HT-29 (cell line): Measurements from ENCODE around the gene NIPBL. TPM values are rescaled to one million over a fixed set of nuclear protein-coding genes. Genes with fewer than 3 reads are reported as not detected.
"Not testable (repeated sequence)": the region's sequence is repeated elsewhere in the genome, so short reads cannot be mapped to it uniquely, and the experiment has no call there.

Experiments
- DNase-seq: peaks from one replicate; pipeline ENCODE4 v3.0.0-alpha.2; 2015; ENCODE audit warnings: low spot score
- total RNA-seq: library from RNA; depleted of rRNA; stranded (reverse); fragments of >200 nt; shearing (Covaris generic); gene quantifications from 2 replicates; pipeline ENCODE4 v1.2.3, GENCODE V29; 2014

Gene NIPBL
- total RNA-seq, 1 experiment from 2014 or later: 11.2 TPM

DNA sequence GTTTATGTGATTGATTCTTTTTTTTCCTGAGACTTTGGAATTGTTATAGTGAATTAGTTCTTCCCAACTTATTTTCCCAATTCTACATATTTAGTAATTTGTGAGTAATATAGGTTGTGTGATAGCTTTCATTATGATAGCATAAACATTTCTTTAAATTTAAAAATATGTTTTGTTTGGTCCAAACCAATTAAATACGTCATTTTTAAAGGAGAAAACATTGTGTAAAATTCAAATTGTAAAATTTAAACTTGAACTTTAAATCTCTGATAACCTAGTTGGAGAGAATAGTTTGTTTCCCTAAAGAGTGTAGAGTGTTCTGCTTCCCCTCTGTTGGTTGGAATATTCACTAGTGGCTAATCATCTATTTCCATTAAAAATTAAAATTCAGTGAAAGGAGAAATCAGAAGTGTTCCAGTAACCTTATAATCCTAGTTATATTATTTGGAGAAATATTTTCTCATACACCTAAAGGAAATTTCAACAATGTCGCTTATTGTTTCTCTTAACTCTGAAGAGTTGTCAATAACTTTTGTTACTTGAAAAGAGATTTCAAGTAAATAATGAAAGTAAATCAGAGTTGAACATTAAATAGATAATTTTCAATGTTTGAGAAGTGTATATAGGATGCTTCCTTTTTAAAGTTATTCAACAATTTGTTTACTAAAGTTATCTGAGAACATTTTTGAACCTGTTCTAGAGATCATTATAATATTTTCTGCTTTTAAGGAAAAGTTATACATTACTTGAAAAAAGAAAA, 2.9 kb downstream of the NIPBL start:
- DNase-seq: peak; percentile 18

DNA sequence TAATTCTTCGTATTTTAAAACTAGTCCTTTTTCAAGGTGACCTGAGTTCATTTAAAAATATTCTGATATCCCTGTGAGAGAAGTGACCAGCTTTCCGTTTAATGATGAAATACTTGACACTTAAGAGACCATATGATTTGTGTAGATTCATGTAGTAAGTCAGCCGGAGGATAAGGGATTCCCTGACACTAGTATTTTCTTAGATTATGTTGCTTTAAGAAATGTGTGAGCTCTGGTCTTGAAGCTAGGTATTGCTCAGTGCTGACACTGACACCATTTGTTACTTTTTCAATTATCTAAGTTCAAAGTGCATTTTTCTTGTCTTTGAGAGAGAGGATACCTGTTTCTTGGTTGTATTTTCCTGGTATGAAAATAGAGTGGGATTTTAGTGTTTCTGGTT, 4.2 kb downstream of the NIPBL start:
- no peak for DNase-seq

DNA sequence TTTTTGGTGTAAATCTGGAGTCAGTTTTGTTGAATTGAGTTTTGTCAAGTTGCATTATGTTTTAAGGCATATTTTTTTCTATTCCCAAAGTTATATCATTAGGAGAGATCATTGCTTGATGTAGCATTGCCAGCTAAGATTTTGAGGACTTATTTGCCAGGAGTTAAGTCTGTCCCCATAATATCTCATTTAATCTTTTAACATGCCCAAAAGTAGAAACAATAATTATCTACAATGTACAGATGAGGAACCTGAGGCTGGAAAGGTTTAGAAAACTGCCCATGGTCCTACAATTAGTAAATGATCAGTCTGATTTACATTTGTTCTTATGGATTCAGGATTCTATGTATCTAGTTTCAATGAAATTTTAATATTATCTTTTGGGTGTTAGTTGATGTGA, 4.7 kb downstream of the NIPBL start:
- DNase-seq: no peak

DNA sequence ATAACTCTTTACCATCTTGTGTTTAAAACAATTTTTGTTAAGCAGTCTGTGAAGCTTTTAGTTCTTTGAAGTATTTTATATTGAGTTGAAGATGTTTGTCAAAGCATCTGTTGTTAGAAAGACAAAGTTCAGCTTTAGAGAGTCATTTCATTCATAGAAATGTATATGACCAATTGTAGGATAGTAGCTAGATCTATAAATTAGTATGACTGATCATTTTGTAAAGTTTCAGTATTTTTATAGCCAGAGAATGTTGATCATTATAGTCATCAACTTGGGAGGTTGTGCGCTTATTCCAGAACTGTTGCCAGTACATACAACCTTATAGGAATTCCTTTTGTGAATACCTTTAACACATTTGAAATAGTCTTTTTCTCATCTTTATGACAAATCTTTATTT, 5.2 kb downstream of the NIPBL start:
- no peak for DNase-seq

DNA sequence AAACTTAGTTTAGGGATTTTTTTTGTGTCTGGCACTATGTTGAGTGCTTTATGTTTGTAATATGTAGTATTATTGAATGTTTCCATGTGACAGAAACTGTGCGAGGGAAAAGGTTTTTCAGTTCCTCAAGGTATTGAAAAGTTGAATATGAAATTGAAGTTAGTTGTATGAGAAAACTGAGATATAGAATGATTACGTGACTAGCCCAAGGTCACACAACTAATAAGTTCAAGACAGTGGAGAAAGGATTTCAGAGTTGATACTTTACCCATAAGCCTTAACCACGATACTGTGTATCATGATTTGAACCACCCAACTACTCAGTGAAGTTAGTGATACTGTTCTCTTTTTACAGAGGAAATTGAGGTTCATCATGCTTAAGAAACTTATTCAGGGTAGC, 5.7 kb downstream of the NIPBL start:
- DNase-seq: no peak

DNA sequence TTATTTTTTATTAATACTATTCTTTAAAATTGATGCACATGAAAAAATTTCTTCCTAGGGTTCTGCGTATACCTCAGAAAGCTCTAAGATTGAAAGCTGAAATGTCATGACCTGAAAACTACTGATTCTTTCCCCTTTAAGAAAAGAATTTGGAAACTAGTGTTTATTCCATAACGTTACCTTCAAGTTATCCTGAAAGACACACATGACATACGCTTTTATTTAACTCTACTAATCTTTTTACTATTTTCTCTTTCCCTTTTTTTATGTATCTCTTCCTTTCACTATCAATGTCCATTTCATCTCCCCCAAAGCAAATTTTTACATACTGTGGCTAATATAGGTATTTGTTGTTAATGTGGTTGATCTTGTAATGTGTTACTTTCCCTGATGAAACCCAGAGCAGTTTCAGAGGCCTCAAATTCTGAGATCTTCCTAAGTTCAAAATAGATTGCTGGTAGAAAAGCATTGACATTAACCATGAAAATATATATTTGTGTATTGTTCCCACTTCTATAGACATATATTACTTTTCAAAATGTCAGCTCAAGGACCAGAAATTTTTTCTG, 7.4 kb downstream of the NIPBL start:
- no peak for DNase-seq

DNA sequence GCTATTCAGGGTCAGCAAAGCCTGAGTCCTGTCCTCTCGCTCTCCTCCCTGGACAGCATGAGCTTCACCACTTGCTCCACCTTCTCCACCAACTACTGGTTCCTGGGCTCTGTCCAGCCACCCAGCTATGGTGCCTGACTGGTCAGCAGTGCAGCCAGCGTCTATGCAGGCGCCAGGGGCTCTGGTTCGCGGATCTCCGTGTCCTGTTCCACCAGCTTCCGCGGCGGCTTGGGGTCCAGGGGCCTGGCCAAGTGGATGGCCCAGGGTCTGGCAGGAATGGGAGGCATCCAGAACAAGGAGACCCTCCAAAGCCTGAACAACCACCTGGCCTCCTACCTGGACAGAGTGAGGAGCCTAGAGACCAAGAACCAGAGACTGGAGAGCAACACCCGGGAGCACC, 8.6 kb downstream of the NIPBL start:
- DNase-seq: no peak

DNA sequence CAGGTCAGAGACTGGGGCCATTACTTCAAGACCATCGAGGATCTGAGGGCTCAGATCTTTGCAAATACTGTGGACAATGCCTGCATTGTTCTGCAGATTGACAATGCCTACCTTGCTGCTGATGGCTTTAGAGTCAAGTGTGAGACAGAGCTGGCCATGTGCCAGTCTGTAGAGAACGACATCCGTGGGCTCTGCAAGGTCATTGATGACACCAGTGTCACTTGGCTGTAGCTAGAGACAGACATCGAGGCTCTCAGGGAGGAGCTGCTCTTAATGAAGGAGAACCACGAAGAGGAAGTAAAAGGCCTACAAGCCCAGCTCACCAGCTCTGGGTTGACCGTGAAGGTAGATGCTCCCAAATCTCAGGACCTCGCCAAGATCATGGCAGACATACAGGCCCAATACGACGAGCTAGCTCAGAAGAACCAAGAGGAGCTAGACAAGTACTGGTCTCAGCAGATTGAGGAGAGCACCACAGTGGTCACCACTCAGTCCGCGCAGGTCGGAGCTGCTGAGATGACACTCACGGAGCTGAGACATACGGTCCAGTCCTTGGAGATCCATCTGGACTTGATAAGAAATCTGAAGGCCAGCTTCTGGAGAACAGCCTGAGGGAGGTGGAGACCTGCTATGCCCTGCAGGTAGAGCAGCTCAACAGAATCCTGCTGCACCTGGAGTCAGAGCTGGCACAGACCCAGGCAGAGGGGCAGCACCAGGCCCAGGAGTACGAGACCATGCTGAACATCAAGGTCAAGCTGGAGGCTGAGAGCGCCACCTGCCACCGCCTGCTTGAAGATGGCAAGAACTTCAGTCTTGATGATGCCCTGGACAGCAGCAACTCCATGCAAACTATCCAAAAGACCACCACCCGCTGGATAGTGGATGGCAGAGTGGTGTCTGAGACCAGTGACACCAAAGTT, 9.3 kb downstream of the NIPBL start:
- no peak for DNase-seq

DNA sequence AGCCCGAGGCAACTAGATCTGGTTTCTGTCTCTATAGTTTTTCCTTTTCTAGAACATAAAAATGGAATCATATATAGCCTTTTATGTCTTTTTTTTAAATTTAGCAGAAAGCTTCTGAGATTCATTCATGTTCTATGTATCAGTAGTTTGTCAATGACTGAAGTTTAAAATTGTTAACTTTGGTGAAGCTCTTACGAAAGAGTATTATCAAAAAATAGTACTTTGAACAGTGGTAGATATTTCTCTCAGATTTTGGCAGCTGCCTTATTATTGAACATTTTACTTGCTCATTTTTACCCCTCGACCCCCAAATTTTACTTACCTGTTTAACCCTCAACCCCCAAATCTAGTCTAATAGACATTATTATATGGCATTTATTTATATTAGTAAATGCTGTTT, 10.2 kb downstream of the NIPBL start:
- DNase-seq: no peak

DNA sequence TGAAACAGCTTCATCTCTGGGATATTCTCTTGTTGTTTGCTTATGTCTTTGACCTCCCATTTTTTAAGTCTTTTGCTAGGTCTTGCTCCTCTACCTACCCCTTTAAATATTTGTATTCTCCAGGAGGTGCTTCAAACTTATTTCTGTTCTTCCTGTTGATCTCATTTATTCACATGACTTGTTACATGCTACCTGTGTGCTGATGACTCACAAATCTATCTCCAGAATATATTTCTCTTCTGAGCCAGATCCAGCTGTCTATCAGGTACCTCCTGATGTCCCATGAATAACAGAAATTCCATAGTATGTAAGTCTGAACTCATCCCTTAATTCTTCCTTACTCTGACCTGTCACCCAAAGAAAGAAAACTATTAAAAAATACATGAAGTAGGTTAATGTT, 11.0 kb downstream of the NIPBL start:
- no peak for DNase-seq

DNA sequence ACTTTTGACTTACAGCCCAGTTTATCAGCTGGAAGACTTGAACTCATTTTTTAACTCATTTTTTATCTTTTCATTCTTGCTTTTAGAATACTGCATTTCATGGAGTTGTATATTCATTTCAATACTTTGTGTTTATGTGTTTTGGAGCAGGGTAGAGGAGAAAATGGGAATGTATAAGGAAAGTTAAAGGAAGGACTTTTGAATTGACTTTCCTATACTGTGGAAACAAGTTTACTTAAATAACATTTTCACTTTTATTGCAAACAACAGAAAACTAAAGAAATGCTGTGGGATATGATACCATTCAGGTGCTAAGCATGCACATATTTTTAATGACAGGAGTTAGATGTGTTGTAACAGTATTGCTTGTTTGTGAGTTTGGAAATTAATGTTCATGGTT, 11.7 kb downstream of the NIPBL start:
- no peak for DNase-seq

DNA sequence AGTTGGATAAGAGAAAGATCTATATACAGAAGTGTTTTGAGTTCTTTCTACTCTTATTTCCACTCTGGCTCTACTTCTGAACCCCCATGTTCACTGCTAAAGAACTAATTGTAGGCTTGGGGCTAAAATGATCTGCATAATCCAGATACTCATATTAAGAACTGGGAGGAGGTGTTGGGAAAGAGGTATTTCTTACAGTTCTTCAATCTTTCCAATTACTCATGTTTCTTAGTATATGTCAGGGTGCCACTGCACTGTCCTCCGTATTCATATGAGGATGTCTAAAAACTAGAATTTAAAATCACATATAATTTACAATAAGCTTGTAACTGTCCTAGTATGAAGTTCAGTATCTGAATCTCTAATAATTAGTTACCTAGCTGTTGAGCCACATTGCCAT, 12.7 kb downstream of the NIPBL start:
- DNase-seq: no peak

DNA sequence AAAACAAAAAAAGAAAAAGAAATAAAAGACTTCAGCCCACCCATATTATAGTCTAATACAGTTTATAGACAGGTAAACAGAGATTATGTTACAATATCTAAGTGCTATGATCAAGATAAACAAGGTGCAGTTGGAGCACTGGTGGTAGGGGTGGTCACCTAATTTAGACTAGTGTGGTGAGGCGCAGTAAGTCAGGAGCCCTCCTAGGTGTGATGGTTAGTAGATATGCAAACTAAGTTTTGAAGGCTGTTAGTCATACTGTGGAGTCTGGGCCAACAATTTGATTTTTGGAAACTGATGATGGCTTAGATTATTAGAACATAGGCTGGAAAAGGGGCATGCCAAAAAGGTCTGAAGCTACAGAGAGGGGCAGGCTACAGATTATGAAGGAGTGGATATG, 14.7 kb downstream of the NIPBL start:
- no peak for DNase-seq

DNA sequence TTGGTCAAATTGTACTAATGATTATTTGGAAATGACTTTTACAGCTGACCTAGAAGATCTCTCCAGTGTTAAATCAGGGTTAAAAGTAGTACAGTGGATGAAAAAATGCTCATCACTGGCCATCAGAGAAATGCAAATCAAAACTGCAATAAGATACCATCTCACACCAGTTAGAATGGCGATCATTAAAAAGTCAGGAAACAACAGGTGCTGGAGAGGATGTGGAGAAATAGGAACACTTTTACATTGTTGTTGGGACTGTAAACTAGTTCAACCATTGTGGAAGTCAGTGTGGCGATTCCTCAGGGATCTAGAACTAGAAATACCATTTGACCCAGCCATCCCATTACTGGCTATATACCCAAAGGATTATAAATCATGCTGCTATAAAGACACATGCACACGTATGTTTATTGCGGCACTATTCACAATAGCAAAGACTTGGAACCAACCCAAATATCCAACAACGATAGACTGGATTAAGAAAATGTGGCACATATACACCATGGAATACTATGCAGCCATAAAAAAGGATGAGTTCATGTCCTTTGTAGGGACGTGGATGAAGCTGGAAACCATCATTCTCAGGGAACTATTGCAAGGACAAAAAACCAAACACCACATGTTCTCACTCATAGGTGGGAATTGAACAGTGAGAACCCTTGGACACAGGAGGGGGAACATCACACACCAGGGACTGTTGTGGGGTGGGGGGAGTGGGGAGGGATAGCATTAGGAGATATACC, 15.7 kb downstream of the NIPBL start:
- not testable (repeated sequence) for DNase-seq

DNA sequence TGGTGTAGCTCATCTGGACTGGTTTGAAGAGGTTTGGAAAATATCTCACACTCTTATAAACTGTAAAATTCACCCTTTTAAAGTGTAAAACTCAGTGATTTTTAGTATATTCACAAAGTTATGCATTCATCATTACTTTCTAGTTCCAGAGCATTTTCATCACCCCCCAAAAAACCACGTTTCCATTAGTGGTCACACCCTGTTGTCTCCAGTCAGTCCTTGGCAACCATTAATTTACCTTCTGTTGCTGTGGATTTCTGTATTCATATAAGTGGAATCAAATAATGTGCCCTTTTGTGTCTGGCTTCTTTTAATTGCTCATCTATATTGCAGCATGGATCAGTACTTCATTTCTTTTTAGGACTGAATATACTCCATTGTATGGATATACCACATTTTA, 18.4 kb downstream of the NIPBL start:
- no peak for DNase-seq

DNA sequence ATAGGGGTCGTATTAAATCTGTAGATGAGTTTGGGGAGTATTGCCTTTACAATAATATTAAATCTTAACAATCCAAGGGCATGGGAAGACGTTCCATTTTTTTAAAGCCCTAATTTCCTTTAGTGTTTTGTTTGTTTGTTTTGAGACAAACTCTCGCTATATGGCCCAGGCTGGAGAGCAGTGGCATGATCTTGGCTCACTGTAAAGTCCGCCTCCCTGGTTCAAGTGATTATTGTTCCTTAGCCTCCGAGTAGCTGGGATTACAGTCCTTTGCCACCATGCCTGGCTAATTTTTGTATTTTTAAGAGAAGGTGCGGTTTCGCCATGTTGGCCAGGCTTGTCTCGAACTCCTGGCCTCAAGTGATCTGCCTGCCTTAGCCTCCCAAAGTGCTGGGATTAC, 19.9 kb downstream of the NIPBL start:
- no peak for DNase-seq

DNA sequence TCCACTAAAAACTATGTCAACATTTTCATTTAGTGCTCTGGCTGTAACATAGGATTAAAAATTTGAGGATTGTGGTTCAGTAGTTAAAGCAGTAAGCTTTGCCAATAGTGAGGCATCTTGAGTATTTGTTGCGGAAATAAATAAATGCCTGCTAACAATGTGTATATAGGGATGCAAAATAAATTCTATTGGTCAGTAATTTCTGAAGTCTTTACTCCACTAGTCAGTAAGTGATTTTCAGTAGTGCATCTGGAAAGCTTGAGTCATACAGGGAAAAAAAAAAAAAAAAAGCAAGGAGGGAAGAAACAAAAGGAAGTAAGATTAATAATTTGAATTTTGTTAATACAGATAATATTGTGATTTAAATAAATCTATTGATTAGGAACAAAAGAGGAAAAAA, 21.0 kb downstream of the NIPBL start:
- DNase-seq: no peak

DNA sequence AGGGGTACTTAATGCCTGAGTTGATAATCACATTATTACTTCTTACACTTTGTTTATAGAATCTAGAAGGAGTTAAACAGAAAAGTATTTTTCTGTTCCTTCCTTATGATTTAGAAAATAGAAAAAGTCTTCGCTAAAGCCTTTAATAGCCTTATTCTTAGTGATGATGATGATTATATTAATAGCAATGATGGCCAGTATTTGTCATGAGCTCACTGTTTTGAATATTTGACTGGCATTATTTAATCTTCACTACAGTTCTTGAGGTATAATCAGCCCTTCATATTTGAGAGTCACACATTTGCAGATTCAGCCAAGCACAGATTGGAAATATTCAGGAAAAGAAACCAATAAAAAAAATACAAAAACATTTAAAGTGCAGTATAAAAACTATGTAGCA, 23.3 kb downstream of the NIPBL start:
- no peak for DNase-seq

DNA sequence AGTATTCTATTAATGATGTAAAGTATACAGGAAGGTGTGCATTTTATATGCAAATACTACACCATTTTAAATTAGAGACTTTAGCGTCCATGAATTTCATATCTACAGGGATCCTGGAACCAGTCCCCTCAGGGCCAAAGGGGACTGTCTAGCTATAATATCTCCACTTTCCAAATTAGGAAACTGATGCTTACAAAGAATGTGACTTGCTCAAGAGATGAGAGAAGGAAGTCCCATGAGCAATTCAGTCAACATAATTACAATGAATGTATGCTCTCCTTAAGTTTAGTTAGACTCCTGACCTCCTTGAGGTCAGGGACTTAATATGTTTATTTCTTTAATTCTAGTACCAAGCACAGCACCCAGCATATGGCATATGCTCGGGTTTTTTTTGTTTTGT, 23.7 kb downstream of the NIPBL start:
- no peak for DNase-seq

DNA sequence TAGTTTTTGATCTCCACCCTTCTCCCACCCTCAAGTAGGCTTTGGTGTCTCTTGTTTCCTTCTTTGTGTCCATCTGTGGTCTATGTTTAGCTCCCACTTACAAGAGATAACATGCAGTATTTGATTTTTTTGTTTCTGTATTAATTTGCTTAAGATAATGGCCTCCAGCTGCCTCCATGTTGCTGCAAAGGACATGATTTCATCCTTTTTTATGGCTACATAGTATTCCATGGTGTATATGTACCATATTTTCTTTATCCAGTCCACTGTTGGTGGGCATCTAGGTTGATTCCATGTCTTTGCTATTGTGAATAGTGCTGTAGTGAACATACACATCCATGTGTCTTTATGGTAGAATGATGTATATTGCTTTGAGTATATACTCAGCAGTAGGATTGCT, 24.5 kb downstream of the NIPBL start:
- not testable (repeated sequence) for DNase-seq

DNA sequence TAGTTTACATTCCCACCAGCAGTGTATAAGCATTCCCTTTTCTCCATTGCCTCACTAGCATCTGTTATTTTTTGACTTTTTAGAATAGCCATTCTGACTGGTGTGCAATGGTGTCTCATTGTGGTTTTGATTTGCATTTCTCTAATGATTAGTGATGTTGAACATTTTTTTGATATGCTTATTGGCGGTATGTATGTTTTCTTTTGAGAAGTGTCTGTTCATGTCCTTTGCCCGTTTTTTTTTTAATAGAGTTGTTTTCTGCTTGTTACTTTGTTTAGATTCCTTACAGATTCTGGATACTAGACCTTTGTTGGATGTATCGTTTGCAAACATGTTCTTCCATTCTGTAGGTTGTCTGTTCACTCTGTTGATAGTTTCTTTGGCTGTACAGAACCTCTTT, 25.3 kb downstream of the NIPBL start:
- no peak for DNase-seq

DNA sequence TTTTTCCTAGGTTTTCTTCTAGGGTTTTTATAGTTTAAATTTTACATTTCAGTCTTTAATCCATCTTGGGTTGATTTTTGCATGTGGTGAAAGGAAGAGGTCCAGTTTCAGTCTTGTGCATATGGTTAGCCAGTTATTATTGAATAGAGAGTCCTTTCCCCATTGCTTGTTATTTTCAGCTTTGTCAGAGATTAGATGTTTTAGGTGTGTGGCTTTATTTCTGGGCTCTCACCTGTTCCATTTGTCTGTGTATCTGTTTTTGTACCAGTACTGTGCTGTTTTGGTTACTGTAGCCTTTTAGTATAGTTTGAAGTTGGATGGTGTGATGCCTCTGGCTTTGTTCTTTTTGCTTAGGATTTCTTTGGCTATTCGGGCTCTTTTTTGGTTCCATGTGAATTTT, 25.8 kb downstream of the NIPBL start:
- no peak for DNase-seq
